ENCODE results near the gene INTS15.

Gene INTS15

GRCh38 chr7:6644728-6645127 lies 54.9 kb downstream of the INTS15 start:
- no peak for DNase-seq

GRCh38 chr7:6646465-6646864 lies 56.6 kb downstream of the INTS15 start:
- DNase-seq, result no peak

GRCh38 chr7:6647080-6647479 lies 57.3 kb downstream of the INTS15 start:
- no peak for DNase-seq

GRCh38 chr7:6647541-6647940 lies 57.7 kb downstream of the INTS15 start:
- DNase-seq, result no peak

- no peak for DNase-seq
Measured at GRCh38 chr7:6648066-6648814, 58.4 kb downstream of the INTS15 start.

- DNase-seq, result no peak
Measured at GRCh38 chr7:6648815-6649104, 58.9 kb downstream of the INTS15 start.

GRCh38 chr7:6649241-6649961 lies 59.6 kb downstream of the INTS15 start:
- no peak for DNase-seq

GRCh38 chr7:6650086-6650485 lies 60.3 kb downstream of the INTS15 start:
- DNase-seq, result no peak

- DNase-seq, result no peak
Measured at GRCh38 chr7:6650521-6651011, 60.7 kb downstream of the INTS15 start.

- no peak for DNase-seq
Measured at GRCh38 chr7:6651851-6652445, 62.1 kb downstream of the INTS15 start.

GRCh38 chr7:6652446-6653011 lies 62.7 kb downstream of the INTS15 start:
- DNase-seq, result no peak

GRCh38 chr7:6653071-6654003 lies 63.5 kb downstream of the INTS15 start:
- no peak for DNase-seq

- no peak for DNase-seq
Measured at GRCh38 chr7:6654113-6654841, 64.5 kb downstream of the INTS15 start.

GRCh38 chr7:6654842-6655610 lies 65.2 kb downstream of the INTS15 start:
- DNase-seq, result no peak

- DNase-seq, result no peak
Measured at GRCh38 chr7:6655636-6656385, 66.0 kb downstream of the INTS15 start.

GRCh38 chr7:6656413-6656812 lies 66.6 kb downstream of the INTS15 start:
- no peak for DNase-seq
